ENCODE data around the gene SMIM15.

The SMIM15 gene
- long read RNA-seq, transcript SMIM15-201 (3 exons, 2,889 nt): major isoform, 75 of 78 reads
- long read RNA-seq, partial matches to known transcripts: 1 of 78 reads
- long read RNA-seq, other reads (novel, unspliced or antisense): 2 of 78 reads

GRCh38 chr5:61162010-61162831 lies at the start of gene SMIM15:
Gene SMIM15 (minus strand): TSS chr5:61162468. CDS start chr5:61160171, 2,297 bp downstream.
- peak within 1 kb of the TSS; percentile 49 for H3K4me3 ChIP-seq (replicated peaks; ENCODE audit: insufficient read depth, low read length)
- peak within 1 kb of the TSS; percentile 94 for H3K27ac ChIP-seq (replicated peaks)
- DNase-seq (ENCODE audit: low read depth in 1 of 2, low spot score in 1 of 2): peak; percentile 63 to 84
- peak; percentile 81 for TF ChIP-seq GABPA (IDR thresholded peaks at IDR 0.05; ENCODE audit: low read depth)
- TF ChIP-seq REST (IDR thresholded peaks at IDR 0.05; ENCODE audit: insufficient replicate concordance, low read depth): no peak
- peak; percentile 80 for TF ChIP-seq SPI1 (IDR thresholded peaks at IDR 0.05; ENCODE audit: borderline replicate concordance, low read depth)
- no peak for TF ChIP-seq CTCF (IDR thresholded peaks at IDR 0.05; ENCODE audit: insufficient read depth, low read length)
- TF ChIP-seq POLR2AphosphoS5 (IDR thresholded peaks at IDR 0.05; ENCODE audit: low read depth): peak; percentile 82
- H3K27me3 ChIP-seq (ENCODE audit: insufficient read depth, poor library complexity, severe bottlenecking): no peaks in the 10 kb centered on the region

- Histone ChIP-seq H3K27me3 (ENCODE audit: insufficient read depth, poor library complexity, severe bottlenecking) (no peaks in the 10 kb centered on the region), H3K4me3 (replicated peaks; ENCODE audit: insufficient read depth, low read length) (no peak overlapping the region), H3K27ac (replicated peaks) (no peak overlapping the region)
- TF ChIP-seq POLR2AphosphoS5 (IDR thresholded peaks at IDR 0.05; ENCODE audit: low read depth): no peak
- no peak for DNase-seq (ENCODE audit: low read depth in 1 of 2, low spot score in 1 of 2)
Measured at GRCh38 chr5:61207884-61208283, 45.6 kb upstream of the SMIM15 start.

GRCh38 chr5:61205013-61205412 lies 42.7 kb upstream of the SMIM15 start:
- no peak for TF ChIP-seq POLR2AphosphoS5 (IDR thresholded peaks at IDR 0.05; ENCODE audit: low read depth)
- TF ChIP-seq SPI1 (IDR thresholded peaks at IDR 0.05; ENCODE audit: borderline replicate concordance, low read depth): no peak
- no peak for TF ChIP-seq REST (IDR thresholded peaks at IDR 0.05; ENCODE audit: insufficient replicate concordance, low read depth)
- no peak for TF ChIP-seq GABPA (IDR thresholded peaks at IDR 0.05; ENCODE audit: low read depth)
- TF ChIP-seq CTCF (IDR thresholded peaks at IDR 0.05; ENCODE audit: insufficient read depth, low read length): no peak
- no peaks in the 10 kb centered on the region for H3K27me3 ChIP-seq (ENCODE audit: insufficient read depth, poor library complexity, severe bottlenecking)
- H3K4me3 ChIP-seq (replicated peaks; ENCODE audit: insufficient read depth, low read length): no peak overlapping the region
- DNase-seq (ENCODE audit: low read depth in 1 of 2, low spot score in 1 of 2): no peak
- H3K27ac ChIP-seq (replicated peaks): no peak overlapping the region

- Histone ChIP-seq H3K4me3 (replicated peaks; ENCODE audit: insufficient read depth, low read length) (no peak overlapping the region), H3K27ac (replicated peaks) (no peak overlapping the region), H3K27me3 (ENCODE audit: insufficient read depth, poor library complexity, severe bottlenecking) (no peaks in the 10 kb centered on the region)
- TF ChIP-seq SPI1 (IDR thresholded peaks at IDR 0.05; ENCODE audit: borderline replicate concordance, low read depth) (no peak), POLR2AphosphoS5 (IDR thresholded peaks at IDR 0.05; ENCODE audit: low read depth) (no peak), REST (IDR thresholded peaks at IDR 0.05; ENCODE audit: insufficient replicate concordance, low read depth) (no peak), CTCF (IDR thresholded peaks at IDR 0.05; ENCODE audit: insufficient read depth, low read length) (no peak), GABPA (IDR thresholded peaks at IDR 0.05; ENCODE audit: low read depth) (no peak)
- DNase-seq (ENCODE audit: low read depth in 1 of 2, low spot score in 1 of 2): no peak
Measured at GRCh38 chr5:61202213-61202612, 39.9 kb upstream of the SMIM15 start.
